Measurements from ENCODE around the gene RAB3C.

The RAB3C gene

DNA sequence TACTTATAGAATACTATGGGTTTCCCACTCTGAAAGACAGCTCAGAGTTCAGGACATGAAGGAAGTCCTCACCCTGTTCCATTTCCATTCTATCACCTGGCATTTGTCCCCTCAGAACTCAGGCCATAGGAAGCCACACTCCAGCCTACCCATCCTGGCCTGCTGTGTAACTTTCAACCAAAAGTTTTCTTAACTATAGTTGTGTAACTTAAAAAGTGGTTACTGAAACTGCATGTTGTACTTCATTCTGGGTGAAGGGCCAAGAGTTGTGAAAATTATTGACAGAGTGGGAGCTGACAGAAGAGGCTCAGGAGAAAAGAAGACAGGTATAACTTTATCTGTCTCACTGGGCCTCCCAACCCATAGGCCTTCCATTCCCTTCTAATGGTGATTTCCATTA lies 212.5 kb downstream of the RAB3C start:
- H3K4me3 ChIP-seq (ENCODE audit: low read depth, low read length) = no peak overlapping the region
- DNase-seq (ENCODE audit: low read depth) = no peak
- TF ChIP-seq, protein P1, sequence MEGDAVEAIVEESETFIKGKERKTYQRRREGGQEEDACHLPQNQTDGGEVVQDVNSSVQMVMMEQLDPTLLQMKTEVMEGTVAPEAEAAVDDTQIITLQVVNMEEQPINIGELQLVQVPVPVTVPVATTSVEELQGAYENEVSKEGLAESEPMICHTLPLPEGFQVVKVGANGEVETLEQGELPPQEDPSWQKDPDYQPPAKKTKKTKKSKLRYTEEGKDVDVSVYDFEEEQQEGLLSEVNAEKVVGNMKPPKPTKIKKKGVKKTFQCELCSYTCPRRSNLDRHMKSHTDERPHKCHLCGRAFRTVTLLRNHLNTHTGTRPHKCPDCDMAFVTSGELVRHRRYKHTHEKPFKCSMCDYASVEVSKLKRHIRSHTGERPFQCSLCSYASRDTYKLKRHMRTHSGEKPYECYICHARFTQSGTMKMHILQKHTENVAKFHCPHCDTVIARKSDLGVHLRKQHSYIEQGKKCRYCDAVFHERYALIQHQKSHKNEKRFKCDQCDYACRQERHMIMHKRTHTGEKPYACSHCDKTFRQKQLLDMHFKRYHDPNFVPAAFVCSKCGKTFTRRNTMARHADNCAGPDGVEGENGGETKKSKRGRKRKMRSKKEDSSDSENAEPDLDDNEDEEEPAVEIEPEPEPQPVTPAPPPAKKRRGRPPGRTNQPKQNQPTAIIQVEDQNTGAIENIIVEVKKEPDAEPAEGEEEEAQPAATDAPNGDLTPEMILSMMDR (conservative IDR thresholded peaks at IDR 0.05; ENCODE audit: low read depth, low read length) = no peak

DNA sequence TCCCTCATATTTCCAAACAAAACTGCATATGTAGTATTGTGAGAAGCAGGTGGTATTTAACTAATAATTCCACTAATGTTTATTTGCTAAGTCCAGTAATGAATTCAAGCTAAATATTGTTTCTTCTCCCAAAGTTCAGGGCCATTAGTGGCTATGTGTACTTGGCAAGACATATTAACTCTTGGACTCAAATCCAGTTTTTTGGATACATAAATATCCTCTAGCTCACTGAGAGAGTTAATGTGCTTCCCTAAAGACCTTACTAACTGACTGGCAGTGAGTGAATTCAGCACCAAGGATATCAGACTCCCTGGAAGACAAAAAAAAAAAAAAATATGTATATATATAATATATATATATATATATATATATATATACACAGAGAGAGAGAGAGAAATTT lies 214.1 kb downstream of the RAB3C start:
- no peak overlapping the region for H3K4me3 ChIP-seq (ENCODE audit: low read depth, low read length)
- no peak for DNase-seq (ENCODE audit: low read depth)
- TF ChIP-seq, protein P1 (conservative IDR thresholded peaks at IDR 0.05; ENCODE audit: low read depth, low read length) = no peak

DNA sequence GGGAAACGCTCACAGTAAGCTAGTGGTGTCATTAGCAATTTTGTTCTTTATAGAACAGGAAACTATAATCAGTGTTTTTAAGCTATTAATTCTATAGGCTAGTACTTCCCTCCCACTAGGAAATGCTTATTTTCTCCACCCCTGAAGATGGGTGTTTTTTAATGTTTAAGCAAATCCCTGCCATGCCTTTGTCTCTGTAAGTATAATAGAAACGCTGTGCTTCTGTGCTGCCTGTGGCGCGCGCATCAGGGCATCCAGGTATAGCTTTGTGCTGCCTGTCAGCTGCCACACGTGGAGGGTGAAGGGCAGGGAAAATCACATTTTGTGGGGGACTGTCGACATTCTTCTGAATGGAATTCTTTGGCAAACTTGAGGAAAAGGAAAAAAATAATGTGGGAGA lies 217.5 kb downstream of the RAB3C start:
- no peak for DNase-seq (ENCODE audit: low read depth)
- TF ChIP-seq, protein P1 (conservative IDR thresholded peaks at IDR 0.05; ENCODE audit: low read depth, low read length) = no peak
- no peak overlapping the region for H3K4me3 ChIP-seq (ENCODE audit: low read depth, low read length)

DNA sequence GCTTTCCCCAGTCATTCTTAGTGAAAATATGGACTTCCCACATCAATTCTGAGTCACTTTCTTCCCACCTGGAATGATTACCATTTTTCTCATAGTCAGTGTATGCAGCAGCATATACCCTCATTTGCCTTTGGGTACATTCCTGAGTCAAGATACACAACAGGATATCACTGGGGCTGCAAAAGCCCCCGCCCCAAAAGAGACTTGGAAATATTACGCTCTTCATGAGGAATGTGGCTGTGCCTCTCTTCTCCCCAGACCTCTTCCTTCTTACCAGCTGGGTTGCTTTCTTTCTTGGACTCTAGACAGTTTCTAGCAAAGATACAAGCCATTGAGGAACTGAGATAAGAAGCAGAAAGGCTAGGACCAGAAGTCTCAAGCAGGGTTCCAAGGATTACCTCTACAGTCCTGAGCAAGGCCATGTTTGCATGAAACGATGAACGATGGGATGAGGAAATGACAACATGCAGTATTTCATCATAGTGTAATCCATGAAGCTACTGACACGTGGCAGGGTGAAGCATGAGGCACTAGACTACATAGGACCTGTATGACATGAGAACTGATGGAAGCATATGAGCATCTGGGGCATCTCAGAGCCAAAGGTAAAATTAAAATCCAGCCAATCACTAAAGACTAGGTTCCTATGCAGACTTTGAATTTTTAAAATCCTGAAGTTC lies 218.1 kb downstream of the RAB3C start:
- H3K4me3 ChIP-seq (ENCODE audit: low read depth, low read length) = no peak overlapping the region
- TF ChIP-seq, protein P1 (conservative IDR thresholded peaks at IDR 0.05; ENCODE audit: low read depth, low read length) = no peak
- DNase-seq (ENCODE audit: low read depth) = no peak

DNA sequence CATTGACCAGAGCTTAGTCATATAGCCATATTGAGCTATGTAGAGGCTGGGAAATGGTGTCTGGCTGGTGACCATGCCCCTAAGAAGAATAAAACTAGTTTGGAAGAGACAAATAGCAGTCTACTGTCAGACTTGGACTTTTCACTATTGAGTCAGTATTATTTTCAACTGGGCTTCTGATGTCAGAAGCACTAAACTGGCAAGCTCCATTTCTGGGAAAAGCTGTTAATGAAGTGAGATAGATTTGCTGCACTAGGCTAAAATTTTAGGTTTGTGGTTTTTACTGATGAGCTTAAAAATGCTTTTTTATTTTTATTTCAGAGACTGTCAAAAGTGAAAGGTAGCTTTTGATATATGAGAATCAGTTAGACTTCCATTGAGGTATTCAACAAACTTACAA lies 220.2 kb downstream of the RAB3C start:
- no peak for DNase-seq (ENCODE audit: low read depth)
- TF ChIP-seq, protein P1 (conservative IDR thresholded peaks at IDR 0.05; ENCODE audit: low read depth, low read length) = no peak
- no peak overlapping the region for H3K4me3 ChIP-seq (ENCODE audit: low read depth, low read length)

DNA sequence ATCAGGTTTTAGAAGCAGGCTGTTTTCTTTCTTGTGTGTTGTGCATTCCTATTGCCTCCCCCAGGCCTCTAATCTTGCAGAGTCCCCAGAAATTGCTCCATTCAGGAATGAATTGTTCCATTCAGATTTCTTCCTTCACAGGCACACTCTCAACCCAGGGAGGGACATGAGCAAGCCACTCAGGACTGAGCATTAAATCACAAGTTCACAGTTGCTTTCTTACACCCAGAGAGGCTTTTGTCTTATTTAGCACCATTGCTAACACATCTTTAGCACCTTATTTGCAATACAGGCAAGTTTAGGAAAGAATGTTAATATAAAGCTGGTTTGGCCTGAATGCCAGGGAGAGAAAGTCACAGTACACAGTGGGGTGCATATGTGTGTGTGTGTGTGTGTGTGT lies 221.4 kb downstream of the RAB3C start:
- DNase-seq (ENCODE audit: low read depth) = peak; percentile 1
- H3K4me3 ChIP-seq (ENCODE audit: low read depth, low read length) = no peak overlapping the region
- TF ChIP-seq, protein P1 (conservative IDR thresholded peaks at IDR 0.05; ENCODE audit: low read depth, low read length) = no peak

DNA sequence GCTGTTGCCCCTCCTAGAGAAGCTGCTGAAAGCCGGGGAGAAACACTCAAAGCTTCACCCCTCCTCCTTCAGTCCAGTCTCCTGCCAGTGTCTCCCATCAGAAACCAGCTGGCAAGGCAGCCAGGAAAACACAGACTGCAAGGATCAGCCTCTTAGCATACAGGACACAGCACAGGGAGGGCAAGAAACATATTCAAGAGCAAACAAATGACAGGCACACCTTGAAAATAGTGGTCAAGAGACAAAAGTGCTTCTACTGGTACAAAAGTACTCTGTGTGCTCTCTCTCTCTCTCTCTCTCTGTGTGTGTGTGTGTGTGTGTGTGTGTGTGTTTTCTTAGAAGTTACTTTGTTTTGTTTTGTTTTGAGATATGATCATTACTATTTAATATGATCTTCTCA lies 227.2 kb downstream of the RAB3C start:
- TF ChIP-seq, protein P1 (conservative IDR thresholded peaks at IDR 0.05; ENCODE audit: low read depth, low read length) = no peak
- H3K4me3 ChIP-seq (ENCODE audit: low read depth, low read length) = no peak overlapping the region
- no peak for DNase-seq (ENCODE audit: low read depth)

Measured in choroid plexus epithelial cell (primary cell).